ENCODE data around the gene MEGF11. TPM values are rescaled to one million over a fixed set of nuclear protein-coding genes. Genes with fewer than 3 reads are reported as not detected.

Gene MEGF11
- total RNA-seq, 1 experiment from 2014 or later, result 0.09 TPM

GRCh38 chr15:66107070-66107469 lies 146.5 kb downstream of the MEGF11 start:
- DNase-seq, result no peak
- no peaks in the 10 kb centered on the region for H3K36me3 Mint-ChIP-seq (ENCODE audit: insufficient read depth, unreplicated experiment)
- BruUV-seq (replicated peaks), result no TSS peak
- H3K4me1 Mint-ChIP-seq (ENCODE audit: low read depth, unreplicated experiment), result no peaks in the 10 kb centered on the region
- TF ChIP-seq, protein P1, sequence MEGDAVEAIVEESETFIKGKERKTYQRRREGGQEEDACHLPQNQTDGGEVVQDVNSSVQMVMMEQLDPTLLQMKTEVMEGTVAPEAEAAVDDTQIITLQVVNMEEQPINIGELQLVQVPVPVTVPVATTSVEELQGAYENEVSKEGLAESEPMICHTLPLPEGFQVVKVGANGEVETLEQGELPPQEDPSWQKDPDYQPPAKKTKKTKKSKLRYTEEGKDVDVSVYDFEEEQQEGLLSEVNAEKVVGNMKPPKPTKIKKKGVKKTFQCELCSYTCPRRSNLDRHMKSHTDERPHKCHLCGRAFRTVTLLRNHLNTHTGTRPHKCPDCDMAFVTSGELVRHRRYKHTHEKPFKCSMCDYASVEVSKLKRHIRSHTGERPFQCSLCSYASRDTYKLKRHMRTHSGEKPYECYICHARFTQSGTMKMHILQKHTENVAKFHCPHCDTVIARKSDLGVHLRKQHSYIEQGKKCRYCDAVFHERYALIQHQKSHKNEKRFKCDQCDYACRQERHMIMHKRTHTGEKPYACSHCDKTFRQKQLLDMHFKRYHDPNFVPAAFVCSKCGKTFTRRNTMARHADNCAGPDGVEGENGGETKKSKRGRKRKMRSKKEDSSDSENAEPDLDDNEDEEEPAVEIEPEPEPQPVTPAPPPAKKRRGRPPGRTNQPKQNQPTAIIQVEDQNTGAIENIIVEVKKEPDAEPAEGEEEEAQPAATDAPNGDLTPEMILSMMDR (IDR thresholded peaks at IDR 0.05; ENCODE audit: unreplicated experiment), result no peak
- H3K27me3 Mint-ChIP-seq (ENCODE audit: unreplicated experiment), result peaks cover 99% of the 10 kb centered on the region
- H3K27ac Mint-ChIP-seq (ENCODE audit: unreplicated experiment), result no peak overlapping the region
- H3K4me3 Mint-ChIP-seq (ENCODE audit: low read depth, unreplicated experiment), result no peak overlapping the region
- CTCF ChIA-PET, result interaction anchor here (0.6 to 1.3 kb wide), 2 partner anchors 17 to 288 kb away, joined by 3 read pairs; no protein-coding TSS in a partner anchor
- H3K9me3 Mint-ChIP-seq (ENCODE audit: low read depth, unreplicated experiment), result no peaks in the 10 kb centered on the region
- intact Hi-C loops (cut with micrococcal nuclease; ENCODE audit: unreplicated experiment), result no loop called here

DNA sequence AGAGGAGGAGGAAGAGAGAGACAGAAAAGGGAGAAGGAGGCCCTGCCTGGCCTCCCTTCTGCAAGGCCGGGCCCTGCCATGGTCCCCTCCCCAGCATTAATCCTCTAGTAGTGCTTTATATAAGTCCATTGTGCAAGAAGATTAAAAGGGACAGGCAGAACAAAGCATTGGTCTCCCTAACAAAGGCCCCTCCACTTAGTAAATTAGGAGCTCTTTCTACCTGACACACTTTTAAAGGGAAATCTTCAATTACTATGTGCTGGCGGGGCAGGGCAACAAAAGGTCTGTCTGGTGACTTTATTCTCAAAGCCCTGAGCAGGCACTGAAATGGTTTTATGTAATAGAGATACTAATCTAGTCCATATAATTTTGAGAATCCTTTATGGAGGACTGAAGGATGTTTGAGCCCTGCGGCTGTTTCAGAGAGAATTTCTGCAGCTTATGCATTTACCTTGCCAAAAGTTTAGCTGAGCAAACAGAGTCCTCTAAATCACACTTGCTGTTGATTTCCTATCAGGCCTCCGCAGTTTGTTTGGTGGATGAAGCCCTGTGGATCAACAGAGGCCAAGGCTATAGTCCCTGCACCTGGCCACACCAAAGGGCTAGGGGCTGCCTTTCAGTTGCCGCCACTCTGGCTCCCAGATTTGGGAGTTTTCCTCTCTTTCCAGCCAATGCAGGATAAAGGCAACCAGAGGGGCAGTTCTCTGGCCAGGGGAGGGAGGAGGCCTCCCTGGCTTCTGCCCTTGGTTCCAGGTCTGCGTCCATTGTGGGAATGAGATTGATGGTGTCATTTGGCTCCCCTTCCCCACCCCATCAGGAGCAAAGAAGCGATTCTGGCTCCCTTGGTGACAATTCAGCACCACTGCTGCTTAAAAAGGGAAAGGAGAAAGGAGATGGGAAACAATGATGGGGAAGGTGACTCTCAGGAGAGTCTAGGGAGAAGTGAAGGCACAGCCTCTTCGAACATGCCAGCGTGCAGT lies 148.0 kb downstream of the MEGF11 start:
- Mint-ChIP-seq H3K4me3 (ENCODE audit: low read depth, unreplicated experiment) (no peak overlapping the region), H3K36me3 (ENCODE audit: insufficient read depth, unreplicated experiment) (no peaks in the 10 kb centered on the region), H3K4me1 (ENCODE audit: low read depth, unreplicated experiment) (no peaks in the 10 kb centered on the region), H3K9me3 (ENCODE audit: low read depth, unreplicated experiment) (no peaks in the 10 kb centered on the region), H3K27me3 (ENCODE audit: unreplicated experiment) (peaks cover 99% of the 10 kb centered on the region), H3K27ac (ENCODE audit: unreplicated experiment) (no peak overlapping the region)
- intact Hi-C loops (cut with micrococcal nuclease; ENCODE audit: unreplicated experiment), result no loop called here
- TF ChIP-seq, protein P1 (IDR thresholded peaks at IDR 0.05; ENCODE audit: unreplicated experiment), result no peak
- CTCF ChIA-PET, result no interaction called here
- no peak for DNase-seq
- no TSS peak for BruUV-seq (replicated peaks)

DNA sequence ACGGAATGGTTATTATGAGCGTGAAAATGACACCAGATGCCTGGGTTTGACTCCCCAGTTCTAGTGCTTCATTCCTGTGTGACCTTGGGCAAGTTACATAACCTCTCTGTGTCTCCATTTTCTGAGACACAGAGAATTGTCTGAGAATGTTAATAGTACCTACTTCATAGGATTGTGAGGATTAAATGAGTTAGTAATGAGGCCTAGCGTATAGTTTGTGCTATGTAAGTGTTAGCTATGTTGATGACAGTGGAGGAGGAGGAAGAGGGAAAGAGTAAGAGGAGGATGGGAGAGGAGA lies 150.3 kb downstream of the MEGF11 start:
- DNase-seq, result no peak
- intact Hi-C loops (cut with micrococcal nuclease; ENCODE audit: unreplicated experiment), result no loop called here
- CTCF ChIA-PET, result no interaction called here
- H3K27me3 Mint-ChIP-seq (ENCODE audit: unreplicated experiment), result peaks cover 99% of the 10 kb centered on the region
- H3K36me3 Mint-ChIP-seq (ENCODE audit: insufficient read depth, unreplicated experiment), result no peaks in the 10 kb centered on the region
- no peak overlapping the region for H3K4me3 Mint-ChIP-seq (ENCODE audit: low read depth, unreplicated experiment)
- H3K27ac Mint-ChIP-seq (ENCODE audit: unreplicated experiment), result no peak overlapping the region
- TF ChIP-seq, protein P1 (IDR thresholded peaks at IDR 0.05; ENCODE audit: unreplicated experiment), result no peak
- no peaks in the 10 kb centered on the region for H3K9me3 Mint-ChIP-seq (ENCODE audit: low read depth, unreplicated experiment)
- BruUV-seq (replicated peaks), result no TSS peak
- H3K4me1 Mint-ChIP-seq (ENCODE audit: low read depth, unreplicated experiment), result no peaks in the 10 kb centered on the region

DNA sequence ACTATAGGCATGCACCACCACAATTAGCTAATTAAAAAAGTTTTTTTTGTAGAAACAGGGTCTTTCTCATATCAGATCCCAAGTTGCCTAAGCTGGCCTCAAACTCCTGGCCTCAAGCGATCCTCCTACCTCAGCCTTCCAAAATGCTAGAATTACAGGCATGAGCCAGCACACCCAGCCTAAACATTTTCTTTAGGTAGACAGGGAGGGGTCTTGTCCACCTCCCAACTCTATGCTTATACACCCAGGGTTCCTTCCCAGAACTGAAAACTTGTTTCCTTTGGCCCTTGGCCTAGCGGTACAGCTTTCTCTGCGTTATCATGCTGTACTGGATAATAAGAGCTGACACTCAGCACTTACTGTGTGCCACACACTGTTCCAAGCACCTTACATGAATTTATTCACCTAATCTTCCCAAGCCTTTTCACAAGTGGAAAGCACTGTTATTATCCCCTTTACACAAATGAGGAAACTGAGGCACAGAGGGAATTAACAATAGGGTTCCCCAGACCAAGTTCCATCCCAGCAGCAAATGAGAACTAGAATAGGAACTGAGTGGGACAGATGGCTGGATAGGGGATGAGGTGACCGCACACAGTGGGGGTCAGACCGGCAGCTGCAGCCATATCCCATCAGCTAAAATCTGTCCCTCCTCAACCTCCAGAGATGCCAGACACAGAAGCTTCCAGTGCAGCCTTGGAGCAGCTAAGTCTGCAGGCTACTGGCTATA lies 150.8 kb downstream of the MEGF11 start:
- DNase-seq, result no peak
- Mint-ChIP-seq H3K36me3 (ENCODE audit: insufficient read depth, unreplicated experiment) (no peaks in the 10 kb centered on the region), H3K27ac (ENCODE audit: unreplicated experiment) (no peak overlapping the region), H3K27me3 (ENCODE audit: unreplicated experiment) (peaks cover 99% of the 10 kb centered on the region), H3K4me3 (ENCODE audit: low read depth, unreplicated experiment) (no peak overlapping the region), H3K9me3 (ENCODE audit: low read depth, unreplicated experiment) (no peaks in the 10 kb centered on the region), H3K4me1 (ENCODE audit: low read depth, unreplicated experiment) (no peaks in the 10 kb centered on the region)
- CTCF ChIA-PET, result interaction anchor here (0.5 kb wide), 1 partner anchor 160 kb away, joined by 3 read pairs; no protein-coding TSS in a partner anchor
- TF ChIP-seq, protein P1 (IDR thresholded peaks at IDR 0.05; ENCODE audit: unreplicated experiment), result no peak
- BruUV-seq (replicated peaks), result no TSS peak
- intact Hi-C loops (cut with micrococcal nuclease; ENCODE audit: unreplicated experiment), result no loop called here
